Measurements from ENCODE around the gene FGR. TPM values are rescaled to one million over a fixed set of nuclear protein-coding genes. Genes with fewer than 3 reads are reported as not detected.

The FGR gene
- total RNA-seq, 2 experiments from 2014 or later: 0.51 to 0.56 TPM

GRCh38 chr1:27665016-27665651, 30.1 kb upstream of the FGR start:
- H3K4me1 Mint-ChIP-seq (ENCODE audit: low read depth): peaks cover 46% of the 10 kb centered on the region
- ATAC-seq: no peak
- no peaks in the 10 kb centered on the region for H3K27me3 Mint-ChIP-seq
- H3K27ac Mint-ChIP-seq: no peak overlapping the region
- TF ChIP-seq CTCF (IDR thresholded peaks at IDR 0.05): no peak
- H3K9me3 Mint-ChIP-seq: no peaks in the 10 kb centered on the region
- CTCF ChIA-PET: interaction anchor here (1.0 to 12.9 kb wide), 4 partner anchors 21 to 308 kb away, joined by 3 to 533 read pairs (median 5); partner anchors contain the start of gene AHDC1
- no peak overlapping the region for H3K4me3 Mint-ChIP-seq
- intact Hi-C loops (cut with micrococcal nuclease): loop anchor here (10.0 kb wide), 2 partner anchors 140 to 270 kb away; partner anchors contain the start of gene GPR3
- DNase-seq: no peak
- H3K36me3 Mint-ChIP-seq (ENCODE audit: low read depth): peaks cover 5% of the 10 kb centered on the region
- POLR2A ChIA-PET: interaction anchor here (1.5 to 6.9 kb wide), 2 partner anchors 20 to 52 kb away, joined by 3 to 98 read pairs; no protein-coding TSS in a partner anchor

DNA sequence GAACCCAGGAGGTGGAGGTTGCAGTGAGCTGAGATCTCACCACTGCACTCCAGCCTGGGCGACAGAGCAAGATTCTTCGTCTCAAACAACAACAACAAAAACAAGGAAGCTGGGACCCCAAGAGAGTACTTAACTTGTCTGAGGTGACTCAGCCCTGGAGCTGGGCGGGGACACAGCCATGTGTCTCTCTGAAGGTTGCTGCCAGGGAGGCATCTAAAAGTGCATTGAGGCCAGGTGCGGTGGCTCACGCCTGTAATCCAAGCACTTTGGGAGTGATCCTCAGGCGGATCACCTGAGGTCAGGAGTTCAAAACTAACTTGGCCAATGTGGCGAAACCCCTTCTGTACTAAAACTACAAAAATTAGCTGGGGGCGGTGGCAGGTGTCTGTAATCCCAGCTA, 29.3 kb upstream of the FGR start:
- no peak for ATAC-seq
- Mint-ChIP-seq H3K4me1 (ENCODE audit: low read depth) (peaks cover 43% of the 10 kb centered on the region), H3K27me3 (no peaks in the 10 kb centered on the region), H3K27ac (no peak overlapping the region), H3K36me3 (ENCODE audit: low read depth) (peaks cover 5% of the 10 kb centered on the region), H3K4me3 (no peak overlapping the region), H3K9me3 (no peaks in the 10 kb centered on the region)
- no peak for DNase-seq
- TF ChIP-seq CTCF (IDR thresholded peaks at IDR 0.05): no peak
- ChIA-PET CTCF (interaction anchor here (1.2 to 12.9 kb wide), 4 partner anchors 20 to 307 kb away, joined by 4 to 533 read pairs (median 12); partner anchors contain the start of gene AHDC1), POLR2A (interaction anchor here (1.5 to 6.9 kb wide), 2 partner anchors 19 to 51 kb away, joined by 3 to 98 read pairs; no protein-coding TSS in a partner anchor)
- intact Hi-C loops (cut with micrococcal nuclease): loop anchor here (10.0 kb wide), 2 partner anchors 139 to 269 kb away; partner anchors contain the start of gene GPR3

DNA sequence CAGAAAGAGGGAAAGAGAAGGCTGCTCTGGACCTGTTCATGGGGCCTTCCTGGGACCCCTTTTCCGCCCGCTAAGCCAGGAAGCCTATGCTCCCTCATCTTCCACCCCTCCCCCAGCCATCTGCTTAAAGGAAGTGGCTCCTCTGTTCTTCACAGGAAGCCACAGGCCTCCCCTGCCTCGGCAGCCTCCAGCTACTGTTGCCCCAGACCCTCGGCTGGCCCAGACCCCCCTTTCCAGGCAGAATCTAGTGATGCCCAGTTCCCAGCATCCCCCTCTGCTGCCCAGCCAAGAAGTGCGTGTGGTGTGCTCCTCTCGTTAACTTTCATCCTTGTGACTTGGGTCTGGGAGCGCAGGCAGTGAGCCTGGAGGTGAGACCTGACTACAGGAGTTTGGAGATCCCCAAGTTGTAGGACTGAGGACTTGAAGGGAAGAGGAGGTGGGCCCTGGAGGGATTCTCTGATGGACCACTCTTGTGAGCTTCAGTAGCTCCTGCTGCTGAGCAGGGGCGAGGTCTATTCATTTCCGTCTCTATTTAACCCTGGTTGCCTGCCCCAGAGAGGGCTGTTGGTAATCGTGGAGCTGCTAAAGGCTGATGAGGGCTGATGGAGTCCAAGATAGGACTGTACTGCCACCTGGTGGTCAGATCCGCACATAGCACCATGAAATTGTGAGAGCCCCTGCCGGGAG, 27.9 kb upstream of the FGR start:
- peak; percentile 75 for TF ChIP-seq CTCF (IDR thresholded peaks at IDR 0.05)
- DNase-seq: peak; percentile 96
- intact Hi-C loops (cut with micrococcal nuclease): loop anchor here (1.0 to 10.0 kb wide), 4 partner anchors 55 to 268 kb away; partner anchors contain the start of gene GPR3
- CTCF ChIA-PET: interaction anchor here (0.6 to 12.9 kb wide), 44 partner anchors 9 to 406 kb away, joined by 3 to 533 read pairs (median 4); partner anchors contain the start of genes AHDC1 and IFI6
- ATAC-seq: peak; percentile 80
- Mint-ChIP-seq H3K4me1 (ENCODE audit: low read depth) (peaks cover 50% of the 10 kb centered on the region), H3K27ac (peak overlapping the region; percentile 98), H3K27me3 (no peaks in the 10 kb centered on the region), H3K4me3 (peak overlapping the region; percentile 68), H3K36me3 (ENCODE audit: low read depth) (peaks cover 4% of the 10 kb centered on the region), H3K9me3 (no peaks in the 10 kb centered on the region)
- POLR2A ChIA-PET: interaction anchor here (0.6 to 6.9 kb wide), 20 partner anchors 9 to 321 kb away, joined by 3 to 98 read pairs (median 4); partner anchors contain the start of genes AHDC1, IFI6, SYTL1 and WASF2

- intact Hi-C loops (cut with micrococcal nuclease): loop anchor here (2.0 to 10.0 kb wide), 3 partner anchors 105 to 267 kb away; partner anchors contain the start of gene GPR3
- DNase-seq (no peak), ATAC-seq (peak; percentile 1)
- H3K9me3 Mint-ChIP-seq: no peaks in the 10 kb centered on the region
- H3K4me3 Mint-ChIP-seq: peak overlapping the region; percentile 68
- no peaks in the 10 kb centered on the region for H3K27me3 Mint-ChIP-seq
- POLR2A ChIA-PET: interaction anchor here (0.6 to 6.9 kb wide), 15 partner anchors 9 to 320 kb away, joined by 3 to 98 read pairs (median 5); partner anchors contain the start of genes AHDC1, IFI6 and SYTL1
- peaks cover 48% of the 10 kb centered on the region for H3K4me1 Mint-ChIP-seq (ENCODE audit: low read depth)
- CTCF ChIA-PET: interaction anchor here (0.7 to 12.9 kb wide), 26 partner anchors 9 to 366 kb away, joined by 3 to 533 read pairs (median 4); partner anchors contain the start of genes AHDC1 and IFI6
- H3K27ac Mint-ChIP-seq: peak overlapping the region; percentile 98
- no peak for TF ChIP-seq CTCF (IDR thresholded peaks at IDR 0.05)
- peaks cover under 1% of the 10 kb centered on the region for H3K36me3 Mint-ChIP-seq (ENCODE audit: low read depth)
Observed at GRCh38 chr1:27662261-27662660, 27.3 kb upstream of the FGR start.
